Hepatocyte (in vitro differentiated cells): ENCODE data around the gene ZBTB42. TPM values are rescaled to one million over a fixed set of nuclear protein-coding genes. Genes with fewer than 3 reads are reported as not detected.

Experiments
- DNase-seq: peaks from one replicate; pipeline ENCODE4 v3.0.0-alpha.2; 2016; ENCODE audit warnings: low spot score
- H2AFZ ChIP-seq: fragments of 200-600 bp; sonication (generic); 2 replicates; pipeline ENCODE4 v1.6.0; 2016; ENCODE audit warnings: antibody characterized with exemption, mild to moderate bottlenecking
- H3K27ac ChIP-seq: fragments of 200-600 bp; sonication (generic); 2 replicates; pipeline ENCODE4 v1.5.1; 2016; ENCODE audit warnings: mild to moderate bottlenecking
- H3K27me3 ChIP-seq: fragments of 200-600 bp; sonication (generic); 2 replicates; pipeline ENCODE4 v1.6.1; 2016
- H3K36me3 ChIP-seq: fragments of 200-600 bp; sonication (generic); replicated peaks from 2 replicates; pipeline ENCODE4 v1.5.1; 2016; ENCODE audit warnings: low read depth; ENCODE audit not compliant: insufficient read depth
- H3K4me1 ChIP-seq: fragments of 200-600 bp; sonication (generic); 2 replicates; pipeline ENCODE4 v1.5.1; 2016; ENCODE audit warnings: mild to moderate bottlenecking, moderate library complexity; ENCODE audit not compliant: insufficient read depth
- H3K4me2 ChIP-seq: fragments of 200-600 bp; sonication (generic); 2 replicates; pipeline ENCODE4 v1.6.0; 2016
- H3K4me3 ChIP-seq: fragments of 200-600 bp; sonication (generic); 2 replicates; pipeline ENCODE4 v1.5.1; 2016; ENCODE audit warnings: mild to moderate bottlenecking
- H3K79me2 ChIP-seq: fragments of 200-600 bp; sonication (generic); 2 replicates; pipeline ENCODE4 v1.6.0; 2017; ENCODE audit warnings: mild to moderate bottlenecking
- H3K9me2 ChIP-seq: fragments of 200-600 bp; sonication (generic); replicated peaks from 2 replicates; pipeline ENCODE4 v1.6.0; 2017; ENCODE audit warnings: mild to moderate bottlenecking; ENCODE audit not compliant: insufficient read depth
- H3K9me3 ChIP-seq: fragments of 200-600 bp; sonication (generic); 2 replicates; pipeline ENCODE4 v1.5.1; 2016; ENCODE audit warnings: low read depth, mild to moderate bottlenecking
- H4K20me1 ChIP-seq: fragments of 200-600 bp; sonication (generic); 2 replicates; pipeline ENCODE4 v1.6.0; 2016; ENCODE audit warnings: mild to moderate bottlenecking; ENCODE audit not compliant: insufficient read depth, poor library complexity, severe bottlenecking
- EZH2 ChIP-seq: fragments of 200-600 bp; sonication (generic); IDR thresholded peaks from 2 replicates; pipeline ENCODE4 v1.6.1; 2016; ENCODE audit warnings: antibody characterized with exemption, mild to moderate bottlenecking, borderline replicate concordance
- EZH2phosphoT487 ChIP-seq: fragments of 200-600 bp; sonication (generic); IDR thresholded peaks from one replicate; pipeline ENCODE4 v1.6.1; 2018; ENCODE audit warnings: antibody characterized with exemption, mild to moderate bottlenecking, low read depth, moderate library complexity; ENCODE audit not compliant: unreplicated experiment, severe bottlenecking
- WGBS: methylation state at CpG from one replicate; pipeline ENCODE4 v1.1.6; 2016; ENCODE audit warnings: low lambda C conversion rate; ENCODE audit errors: missing lambda C conversion rate; 5-methylcytosine and 5-hydroxymethylcytosine counted together
- polyA plus RNA-seq: library from polyadenylated mRNA; unstranded; fragments of >200 nt; fragmentation: Nextera tagmentation; extraction: Ambion mirVana; gene quantifications from 2 replicates; pipeline ENCODE4 v1.2.1, GENCODE V29; 2016
- total RNA-seq: library from RNA; depleted of rRNA; stranded (reverse); fragments of >200 nt; gene quantifications from 2 replicates; pipeline ENCODE4 v1.2.3, GENCODE V29; 2014
- TF ChIP-seq, protein P1 (sequence below): fragments of 200-600 bp; sonication (generic); IDR thresholded peaks from 2 replicates; pipeline ENCODE4 v1.5.1; 2016; ENCODE audit warnings: antibody characterized with exemption, mild to moderate bottlenecking; ENCODE audit not compliant: poor library complexity

The ZBTB42 gene
- total and polyA plus RNA-seq, 2 experiments from 2014 or later, result 3.6 to 8.6 TPM

DNA sequence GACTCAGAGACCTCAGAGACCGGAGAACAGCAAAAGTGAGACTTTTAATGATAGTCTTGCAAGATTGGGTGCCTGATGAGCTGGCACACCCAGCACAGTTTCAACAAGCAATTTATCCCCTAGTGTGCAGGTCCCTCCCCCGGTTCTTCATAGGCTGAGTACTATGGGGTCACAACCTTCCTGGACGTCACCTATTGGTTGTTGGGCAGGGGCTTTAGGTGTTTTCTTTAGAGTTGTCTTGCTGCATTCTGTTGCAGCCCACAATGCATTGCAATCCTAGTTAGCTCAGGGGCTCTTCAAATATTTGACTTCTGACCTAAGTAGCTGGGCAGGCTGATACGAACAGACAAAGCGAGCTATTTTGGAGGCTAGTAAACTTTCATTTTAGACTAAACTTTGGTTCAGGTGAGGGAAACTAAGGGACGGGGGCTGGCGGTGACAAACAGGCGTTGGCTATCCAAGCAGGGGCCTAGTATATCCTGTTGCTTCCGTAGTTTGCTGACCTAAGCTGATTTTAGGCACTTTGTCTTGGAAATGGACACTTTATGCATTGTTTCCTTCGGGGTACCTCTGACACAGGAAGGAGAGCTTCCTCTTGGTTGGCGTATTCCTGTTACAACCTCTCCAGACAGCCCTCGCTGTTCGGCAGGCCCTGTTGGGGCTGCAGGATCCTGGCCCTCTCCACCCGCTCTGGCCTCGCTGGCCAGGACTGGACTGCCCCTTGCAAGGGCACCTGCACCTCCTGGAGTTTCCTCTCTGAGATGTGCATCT lies 33.9 kb upstream of the ZBTB42 start:
- no peak for DNase-seq
- peaks cover 4% of the 10 kb centered on the region for H3K4me1 ChIP-seq
- no peaks in the 10 kb centered on the region for H3K27me3 ChIP-seq
- H3K36me3 ChIP-seq, result no peaks in the 10 kb centered on the region
- H3K79me2 ChIP-seq, result peaks cover 29% of the 10 kb centered on the region
- 75% methylated on average over 15 of the region's 15 CpGs for WGBS
- TF ChIP-seq, protein P1, sequence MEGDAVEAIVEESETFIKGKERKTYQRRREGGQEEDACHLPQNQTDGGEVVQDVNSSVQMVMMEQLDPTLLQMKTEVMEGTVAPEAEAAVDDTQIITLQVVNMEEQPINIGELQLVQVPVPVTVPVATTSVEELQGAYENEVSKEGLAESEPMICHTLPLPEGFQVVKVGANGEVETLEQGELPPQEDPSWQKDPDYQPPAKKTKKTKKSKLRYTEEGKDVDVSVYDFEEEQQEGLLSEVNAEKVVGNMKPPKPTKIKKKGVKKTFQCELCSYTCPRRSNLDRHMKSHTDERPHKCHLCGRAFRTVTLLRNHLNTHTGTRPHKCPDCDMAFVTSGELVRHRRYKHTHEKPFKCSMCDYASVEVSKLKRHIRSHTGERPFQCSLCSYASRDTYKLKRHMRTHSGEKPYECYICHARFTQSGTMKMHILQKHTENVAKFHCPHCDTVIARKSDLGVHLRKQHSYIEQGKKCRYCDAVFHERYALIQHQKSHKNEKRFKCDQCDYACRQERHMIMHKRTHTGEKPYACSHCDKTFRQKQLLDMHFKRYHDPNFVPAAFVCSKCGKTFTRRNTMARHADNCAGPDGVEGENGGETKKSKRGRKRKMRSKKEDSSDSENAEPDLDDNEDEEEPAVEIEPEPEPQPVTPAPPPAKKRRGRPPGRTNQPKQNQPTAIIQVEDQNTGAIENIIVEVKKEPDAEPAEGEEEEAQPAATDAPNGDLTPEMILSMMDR, result no peak
- TF ChIP-seq EZH2, result no peak
- TF ChIP-seq EZH2phosphoT487, result no peak
- no peaks in the 10 kb centered on the region for H3K9me3 ChIP-seq
- peak overlapping the region; percentile 83 for H3K27ac ChIP-seq
- no peak overlapping the region for H3K4me3 ChIP-seq
- H3K4me2 ChIP-seq, result peak overlapping the region; percentile 56
- no peaks in the 10 kb centered on the region for H3K9me2 ChIP-seq
- no peaks in the 10 kb centered on the region for H4K20me1 ChIP-seq
- no peak overlapping the region for H2AFZ ChIP-seq

DNA sequence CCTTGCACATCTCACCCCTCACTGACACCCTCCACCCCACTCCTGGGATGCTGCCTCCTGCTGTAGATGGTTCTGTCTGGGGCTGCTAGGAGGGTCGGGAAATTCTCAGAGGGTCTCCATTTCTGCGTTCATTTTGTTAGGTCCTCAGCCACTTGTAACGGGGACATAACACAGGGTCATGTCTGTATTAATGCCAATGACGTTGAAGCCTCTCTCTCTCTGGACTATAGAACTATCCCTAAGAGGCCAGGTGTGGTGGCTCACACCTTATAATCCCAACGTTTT lies 33.3 kb upstream of the ZBTB42 start:
- Histone ChIP-seq H3K36me3 (no peaks in the 10 kb centered on the region), H3K27me3 (no peaks in the 10 kb centered on the region), H2AFZ (no peak overlapping the region), H3K4me3 (no peak overlapping the region), H3K4me1 (peaks cover 4% of the 10 kb centered on the region), H3K9me3 (no peaks in the 10 kb centered on the region), H3K27ac (peak overlapping the region; percentile 83), H3K79me2 (peaks cover 25% of the 10 kb centered on the region), H4K20me1 (no peaks in the 10 kb centered on the region), H3K9me2 (no peaks in the 10 kb centered on the region), H3K4me2 (peak overlapping the region; percentile 46)
- no peak for DNase-seq
- WGBS, result 90% methylated on average over 5 of the region's 5 CpGs
- no peak for TF ChIP-seq EZH2
- no peak for TF ChIP-seq EZH2phosphoT487
- TF ChIP-seq, protein P1, result no peak

DNA sequence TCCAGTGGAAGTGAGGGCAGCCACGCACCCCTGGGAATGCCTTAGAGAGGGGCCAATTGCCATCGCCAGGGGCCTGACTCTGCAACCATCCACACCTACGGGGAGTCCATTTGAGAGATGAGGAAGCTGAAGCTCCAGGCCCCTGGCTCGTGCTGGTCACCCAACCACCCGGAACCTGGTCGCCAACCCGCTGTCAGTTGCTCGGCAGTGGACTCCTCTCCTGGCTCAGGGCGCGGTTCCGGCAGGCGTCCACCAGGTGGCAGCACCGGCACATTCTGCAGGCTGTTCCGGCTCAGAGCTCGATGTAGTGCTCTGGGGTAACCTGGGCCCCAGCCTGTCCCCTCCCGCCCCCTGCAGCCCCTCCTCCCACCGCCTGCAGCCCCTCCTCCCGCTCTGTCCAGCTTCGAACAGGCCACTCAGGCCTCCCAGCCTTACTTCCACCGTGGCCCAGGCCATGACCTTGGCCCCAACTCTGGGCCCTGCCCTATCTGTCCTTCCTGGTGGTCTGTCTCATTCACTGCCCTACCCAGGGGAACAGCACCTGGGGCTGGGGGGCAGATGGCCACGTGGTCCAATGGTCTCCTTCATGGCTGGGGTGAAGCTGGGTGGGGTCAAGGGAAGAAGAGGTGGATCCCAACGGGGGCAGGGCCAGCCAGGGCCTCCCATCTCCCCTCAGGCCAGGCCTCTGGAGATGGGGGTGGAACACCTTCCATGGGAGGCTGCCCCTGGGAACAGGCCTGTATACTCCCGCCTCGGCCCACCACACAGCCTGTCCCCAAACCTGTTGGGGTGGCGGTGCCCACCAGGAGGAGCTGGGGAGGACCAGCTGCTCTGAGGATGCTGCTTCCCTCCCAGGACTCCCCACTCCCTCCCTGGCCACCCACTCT lies 32.2 kb upstream of the ZBTB42 start:
- no peak overlapping the region for H3K4me3 ChIP-seq
- TF ChIP-seq, protein P1, result peak; percentile 92
- TF ChIP-seq EZH2 (no peak), EZH2phosphoT487 (no peak)
- peaks cover 4% of the 10 kb centered on the region for H3K4me1 ChIP-seq
- H3K79me2 ChIP-seq, result peaks cover 15% of the 10 kb centered on the region
- peak; percentile 93 for DNase-seq
- peak overlapping the region; percentile 70 for H3K4me2 ChIP-seq
- H3K27me3 ChIP-seq, result no peaks in the 10 kb centered on the region
- H3K9me2 ChIP-seq, result no peaks in the 10 kb centered on the region
- no peaks in the 10 kb centered on the region for H3K36me3 ChIP-seq
- no peaks in the 10 kb centered on the region for H3K9me3 ChIP-seq
- H4K20me1 ChIP-seq, result no peaks in the 10 kb centered on the region
- no peak overlapping the region for H2AFZ ChIP-seq
- 19% methylated on average over 20 of the region's 25 CpGs for WGBS
- peak overlapping the region; percentile 77 for H3K27ac ChIP-seq
